Right lobe of liver (tissue), 6 donors: ENCODE results near the gene NLGN4X. TPM values are rescaled to one million over a fixed set of nuclear protein-coding genes. Genes with fewer than 3 reads are reported as not detected.

ENCODE experiments used
- ATAC-seq, 4 donors: fragments of 200-7000 bp; cut with Tn5 transposase; one replicate each; pipeline ENCODE4 v1.9.1; 2020; ENCODE audit warnings: mild to moderate bottlenecking in 4 of 4, moderate library complexity in 4 of 4
- DNase-seq, 3 donors: peaks; one replicate each; pipeline ENCODE4 v3.0.0-alpha.2; 2020
- H3K27ac ChIP-seq, 3 donors: fragments of 200-600 bp; one replicate each; pipeline ENCODE4 v1.8.0; 2022
- H3K27me3 ChIP-seq, 2 donors: fragments of 200-600 bp; one replicate each; pipeline ENCODE4 v1.8.0; 2022
- H3K36me3 ChIP-seq, 4 donors: fragments of 200-600 bp; sonication (generic) in 1 of 4; one replicate each; pipeline versions ENCODE4 v1.5.1 to v1.8.0; 2017 to 2022; ENCODE audit warnings: control low read depth in 1 of 4
- H3K4me1 ChIP-seq, 4 donors: fragments of 200-600 bp; sonication (generic) in 1 of 4; one replicate each; pipeline versions ENCODE4 v1.5.1 to v1.8.0; 2017 to 2022; ENCODE audit warnings: control low read depth in 1 of 4
- H3K4me3 ChIP-seq, 3 donors: fragments of 200-600 bp; one replicate each; pipeline ENCODE4 v1.8.0; 2022
- H3K9me3 ChIP-seq, 4 donors: fragments of 200-600 bp; sonication (generic) in 1 of 4; one replicate each; pipeline versions ENCODE4 v1.5.1 to v1.8.0; 2017 to 2022; ENCODE audit warnings: control low read depth in 1 of 4
- CTCF ChIP-seq, 4 donors: fragments of 200-600 bp in 3 of 4; fragments of 450-650 bp in 1 of 4; IDR thresholded peaks; one replicate each; pipeline versions ENCODE4 v1.5.1 to v1.8.0; 2016 to 2022; ENCODE audit warnings: antibody characterized with exemption in 4 of 4, mild to moderate bottlenecking in 2 of 4
- POLR2A ChIP-seq: fragments of 450-650 bp; IDR thresholded peaks from one replicate; pipeline ENCODE4 v1.6.1; 2017; ENCODE audit warnings: antibody characterized with exemption, mild to moderate bottlenecking
- WGBS: methylation state at CpG from one replicate; pipeline ENCODE4 v1.1.6; 2018; ENCODE audit warnings: low coverage, low lambda C conversion rate; ENCODE audit not compliant: insufficient coverage; ENCODE audit errors: missing lambda C conversion rate; 5-methylcytosine and 5-hydroxymethylcytosine counted together
- intact Hi-C, 2 donors: fragments of 100-400 bp; cut with DNase I; formaldehyde crosslinking; loops; one replicate each; pipeline versions ENCODE4 v1.11.2 to v1.14.1; 2022
- total RNA-seq, 6 experiments: library from RNA; depleted of rRNA in 2 of 6; stranded (reverse); fragments of >200 nt in 2 of 6; fragmentation: NEBNext Ultra II Directional in 3 of 6; extraction: Animal tissue kit (Norgen Biotek cat#: 25700) in 3 of 6; gene quantifications; one replicate each; pipeline versions ENCODE4 v1.1.0 to v1.2.4, GENCODE V29; 2016 to 2023
- donor health status: DM: no; HTN: yes; CAD: no.
- donor health status: DM: no; HTN: no; CAD: no.
- donor health status: DM: no; HTN: no; CAD: no.
- donor health status: DM: no; HTN: yes; CAD: no.
- donor health status: DM: no; HTN: yes; CAD: no.

NLGN4X gene
- total RNA-seq, 6 experiments from 2014 or later, result 0.51 to 1.5 (median 1.1) TPM

- Histone ChIP-seq H3K27me3 (no peaks in the 10 kb centered on the region), H3K4me1 (no peaks in the 10 kb centered on the region), H3K9me3 (no peaks in the 10 kb centered on the region), H3K27ac (no peak overlapping the region), H3K4me3 (no peak overlapping the region), H3K36me3 (no peaks in the 10 kb centered on the region)
- TF ChIP-seq POLR2A (no peak), CTCF (IDR thresholded peaks at IDR 0.05) (no peak)
- 62% methylated on average over 5 of the region's 5 CpGs for WGBS
- ATAC-seq (no peak), DNase-seq (no peak)
- intact Hi-C loops, result no loop called here
Observed at GRCh38 chrX:6151971-6152370, 76.7 kb downstream of the NLGN4X start.

GRCh38 chrX:6149060-6149872 lies 79.4 kb downstream of the NLGN4X start:
- ATAC-seq (no peak), DNase-seq (no peak)
- no peak overlapping the region for H3K27ac ChIP-seq
- TF ChIP-seq POLR2A (no peak), CTCF (IDR thresholded peaks at IDR 0.05) (no peak)
- H3K36me3 ChIP-seq, result no peaks in the 10 kb centered on the region
- H3K9me3 ChIP-seq, result no peaks in the 10 kb centered on the region
- H3K27me3 ChIP-seq, result no peaks in the 10 kb centered on the region
- no peak overlapping the region for H3K4me3 ChIP-seq
- intact Hi-C loops, result no loop called here
- WGBS, result 53% methylated on average over 5 of the region's 6 CpGs
- no peaks in the 10 kb centered on the region for H3K4me1 ChIP-seq

GRCh38 chrX:6134255-6134654 lies 94.4 kb downstream of the NLGN4X start:
- Histone ChIP-seq H3K27me3 (no peaks in the 10 kb centered on the region), H3K4me1 (no peaks in the 10 kb centered on the region), H3K4me3 (no peak overlapping the region), H3K27ac (no peak overlapping the region), H3K9me3 (no peaks in the 10 kb centered on the region), H3K36me3 (no peaks in the 10 kb centered on the region)
- TF ChIP-seq POLR2A (no peak), CTCF (IDR thresholded peaks at IDR 0.05) (no peak)
- intact Hi-C loops, result no loop called here
- DNase-seq (no peak), ATAC-seq (no peak)
- 73% methylated on average over 2 of the region's 2 CpGs for WGBS

- 93% methylated on average over 5 of the region's 5 CpGs for whole genome bisulfite sequencing
- Histone ChIP-seq H3K27me3 (no peaks in the 10 kb centered on the region), H3K4me1 (no peaks in the 10 kb centered on the region), H3K36me3 (no peaks in the 10 kb centered on the region), H3K4me3 (no peak overlapping the region), H3K9me3 (no peaks in the 10 kb centered on the region), H3K27ac (no peak overlapping the region)
- no peak for TF ChIP-seq POLR2A
- TF ChIP-seq CTCF (IDR thresholded peaks at IDR 0.05), result no peak
- intact Hi-C loops, result no loop called here
- no peak for DNase-seq
- ATAC-seq, result no peak
Observed at GRCh38 chrX:6132970-6133369, 95.7 kb downstream of the NLGN4X start.
